Tibial artery (tissue), 4 donors: ENCODE measurements around the gene DIABLO.

ENCODE experiments used
- DNase-seq, 2 donors: peaks; one replicate each; pipeline ENCODE4 v3.0.0-alpha.2; 2019
- H3K27ac ChIP-seq, 2 donors: fragments of 200-600 bp; sonication (generic) in 1 of 2; 1 replicate in 1 of 2; 2 replicates in 1 of 2; pipeline ENCODE4 v1.5.1; 2018 to 2019; ENCODE audit warnings: mild to moderate bottlenecking in 1 of 2
- H3K27me3 ChIP-seq, 2 donors: fragments of 200-600 bp; sonication (generic) in 1 of 2; one replicate each; pipeline versions ENCODE4 v1.5.1 to v1.6.0; 2016 to 2019
- H3K36me3 ChIP-seq, 3 donors: fragments of 200-600 bp; sonication (generic) in 2 of 3; one replicate each; pipeline ENCODE4 v1.5.1; 2016 to 2019; ENCODE audit warnings: mild to moderate bottlenecking in 2 of 3
- H3K4me1 ChIP-seq, 4 donors: fragments of 200-600 bp; sonication (generic) in 2 of 4; 1 replicate in 3 of 4; 2 replicates in 1 of 4; pipeline ENCODE4 v1.5.1; 2016 to 2019
- H3K4me3 ChIP-seq, 2 donors: fragments of 200-600 bp; sonication (generic) in 1 of 2; 1 replicate in 1 of 2; 2 replicates in 1 of 2; pipeline ENCODE4 v1.5.1; 2018 to 2019; ENCODE audit warnings: mild to moderate bottlenecking in 2 of 2
- H3K9me3 ChIP-seq, 3 donors: fragments of 200-600 bp; sonication (generic) in 1 of 3; one replicate each; pipeline ENCODE4 v1.5.1; 2016 to 2019
- CTCF ChIP-seq, 2 experiments: fragments of 200-600 bp in 1 of 2; fragments of 450-650 bp in 1 of 2; IDR thresholded peaks; one replicate each; pipeline ENCODE4 v1.5.1; 2017 to 2019; ENCODE audit warnings: antibody characterized with exemption in 2 of 2, mild to moderate bottlenecking in 1 of 2, moderate library complexity in 1 of 2
- intact Hi-C: fragments of 100-400 bp; cut with DNase I; formaldehyde crosslinking; loops from one replicate; pipeline ENCODE4 v1.15.0; 2023; ENCODE audit warnings: low total_unique reads

DIABLO gene

GRCh38 chr12:122250536-122250935, 24.7 kb upstream of the DIABLO start:
- no peak for DNase-seq
- Histone ChIP-seq H3K9me3 (no peaks in the 10 kb centered on the region), H3K4me1 (no peaks in the 10 kb centered on the region), H3K36me3 (peaks cover 13 to 64% (median 39%) of the 10 kb centered on the region in 3 donors), H3K4me3 (no peak overlapping the region), H3K27me3 (no peaks in the 10 kb centered on the region), H3K27ac (no peak overlapping the region)
- intact Hi-C loops, result no loop called here
- no peak for TF ChIP-seq CTCF (IDR thresholded peaks at IDR 0.05)

GRCh38 chr12:122250047-122250446, 24.2 kb upstream of the DIABLO start:
- DNase-seq, result no peak
- Histone ChIP-seq H3K27ac (no peak overlapping the region), H3K36me3 (peaks cover 13 to 61% (median 39%) of the 10 kb centered on the region in 3 donors), H3K4me1 (no peaks in the 10 kb centered on the region), H3K27me3 (no peaks in the 10 kb centered on the region), H3K9me3 (no peaks in the 10 kb centered on the region), H3K4me3 (no peak overlapping the region)
- intact Hi-C loops, result no loop called here
- TF ChIP-seq CTCF (IDR thresholded peaks at IDR 0.05), result no peak

- Histone ChIP-seq H3K4me3 (no peak overlapping the region), H3K4me1 (no peaks in the 10 kb centered on the region), H3K27ac (no peak overlapping the region), H3K27me3 (no peaks in the 10 kb centered on the region), H3K36me3 (peaks cover 21 to 77% (median 55%) of the 10 kb centered on the region in 3 donors), H3K9me3 (no peaks in the 10 kb centered on the region)
- intact Hi-C loops, result no loop called here
- DNase-seq, result no peak
- TF ChIP-seq CTCF (IDR thresholded peaks at IDR 0.05), result no peak
Measured at GRCh38 chr12:122245553-122245952, 19.7 kb upstream of the DIABLO start.

- peaks cover 21 to 77% (median 56%) of the 10 kb centered on the region in 3 donors for H3K36me3 ChIP-seq
- intact Hi-C loops, result no loop called here
- DNase-seq, result no peak
- no peaks in the 10 kb centered on the region for H3K9me3 ChIP-seq
- H3K4me1 ChIP-seq, result no peaks in the 10 kb centered on the region
- TF ChIP-seq CTCF (IDR thresholded peaks at IDR 0.05), result no peak
- no peak overlapping the region for H3K27ac ChIP-seq
- H3K27me3 ChIP-seq, result no peaks in the 10 kb centered on the region
- no peak overlapping the region for H3K4me3 ChIP-seq
Measured at GRCh38 chr12:122244565-122245371, 18.9 kb upstream of the DIABLO start.

- no peak for TF ChIP-seq CTCF (IDR thresholded peaks at IDR 0.05)
- intact Hi-C loops, result no loop called here
- Histone ChIP-seq H3K27me3 (no peaks in the 10 kb centered on the region), H3K36me3 (peaks cover 16 to 70% (median 57%) of the 10 kb centered on the region in 3 donors), H3K27ac (no peak overlapping the region), H3K4me3 (no peak overlapping the region), H3K9me3 (no peaks in the 10 kb centered on the region), H3K4me1 (no peaks in the 10 kb centered on the region)
- no peak for DNase-seq
Measured at GRCh38 chr12:122243965-122244364, 18.1 kb upstream of the DIABLO start.
